ENCODE data around the gene BCAR1. TPM values are rescaled to one million over a fixed set of nuclear protein-coding genes. Genes with fewer than 3 reads are reported as not detected.

The BCAR1 gene
- total RNA-seq, 6 donors from 2014 or later, result 32.9 to 87.2 (median 61.7) TPM

- DNase-seq (no peak), ATAC-seq (ENCODE audit: low FRiP score in 2 of 2) (no peak)
- Histone ChIP-seq H3K27me3 (no peaks in the 10 kb centered on the region), H3K36me3 (peaks cover 4 to 39% (median 21%) of the 10 kb centered on the region in 4 donors), H3K9me3 (no peaks in the 10 kb centered on the region), H3K4me3 (no peak overlapping the region), H3K4me1 (peaks cover 2 to 14% (median 6%) of the 10 kb centered on the region in 4 donors), H3K27ac (no peak overlapping the region)
- TF ChIP-seq POLR2AphosphoS5 (IDR thresholded peaks at IDR 0.05), result no peak
- 87 to 88% methylated on average over 6 of the region's 6 CpGs for WGBS, 2 donors
Observed at GRCh38 chr16:75293772-75294171, 42.3 kb upstream of the BCAR1 start.

- 83 to 93% methylated on average over 4 of the region's 4 CpGs for WGBS, 2 donors
- Histone ChIP-seq H3K36me3 (peaks cover 4 to 33% (median 19%) of the 10 kb centered on the region in 4 donors), H3K9me3 (no peaks in the 10 kb centered on the region), H3K4me1 (peaks cover 8 to 20% (median 12%) of the 10 kb centered on the region in 4 donors), H3K27me3 (no peaks in the 10 kb centered on the region), H3K27ac (no peak overlapping the region), H3K4me3 (no peak overlapping the region)
- ATAC-seq (ENCODE audit: low FRiP score in 2 of 2) (no peak), DNase-seq (no peak)
- TF ChIP-seq POLR2A (IDR thresholded peaks at IDR 0.05) (no peak), POLR2AphosphoS5 (IDR thresholded peaks at IDR 0.05) (no peak), EP300 (IDR thresholded peaks at IDR 0.05) (no peak), CTCF (IDR thresholded peaks at IDR 0.05) (no peak)
Observed at GRCh38 chr16:75293173-75293572, 41.7 kb upstream of the BCAR1 start.

- H3K4me1 ChIP-seq, result peaks cover 13 to 25% (median 17%) of the 10 kb centered on the region in 4 donors
- 86 to 91% methylated on average over 3 of the region's 3 CpGs for WGBS, 2 donors
- H3K27me3 ChIP-seq, result no peaks in the 10 kb centered on the region
- H3K9me3 ChIP-seq, result no peaks in the 10 kb centered on the region
- DNase-seq (no peak), ATAC-seq (ENCODE audit: low FRiP score in 2 of 2) (no peak)
- peaks cover 4 to 32% (median 19%) of the 10 kb centered on the region in 4 donors for H3K36me3 ChIP-seq
- no peak overlapping the region for H3K27ac ChIP-seq
- no peak for TF ChIP-seq EP300 (IDR thresholded peaks at IDR 0.05)
- no peak for TF ChIP-seq POLR2AphosphoS5 (IDR thresholded peaks at IDR 0.05)
- TF ChIP-seq POLR2A (IDR thresholded peaks at IDR 0.05), result no peak
- no peak for TF ChIP-seq CTCF (IDR thresholded peaks at IDR 0.05)
- H3K4me3 ChIP-seq, result no peak overlapping the region
Observed at GRCh38 chr16:75292691-75293090, 41.3 kb upstream of the BCAR1 start.

- ATAC-seq (ENCODE audit: low FRiP score in 2 of 2) (no peak), DNase-seq (no peak)
Observed at GRCh38 chr16:75289189-75289588, 37.8 kb upstream of the BCAR1 start.

GRCh38 chr16:75288596-75289120 lies 37.2 kb upstream of the BCAR1 start:
- TF ChIP-seq EP300 (IDR thresholded peaks at IDR 0.05) (no peak), POLR2A (IDR thresholded peaks at IDR 0.05) (no peak), CTCF (IDR thresholded peaks at IDR 0.05) (no peak), POLR2AphosphoS5 (IDR thresholded peaks at IDR 0.05) (no peak)
- DNase-seq (no peak), ATAC-seq (ENCODE audit: low FRiP score in 2 of 2) (peak in 1 of 2 donors; percentile 50)
- H3K4me3 ChIP-seq, result no peak overlapping the region
- no peaks in the 10 kb centered on the region for H3K27me3 ChIP-seq
- peak overlapping the region; percentile 11 to 77 (median 54) for H3K27ac ChIP-seq
- H3K36me3 ChIP-seq, result peaks cover 4 to 25% (median 14%) of the 10 kb centered on the region in 4 donors
- peaks cover 13 to 22% (median 17%) of the 10 kb centered on the region in 4 donors for H3K4me1 ChIP-seq
- no peaks in the 10 kb centered on the region for H3K9me3 ChIP-seq
- 72 to 83% methylated on average over 10 of the region's 10 CpGs for WGBS, 2 donors

More at GRCh38 chr16:75289189-75289588, 37.8 kb upstream of the BCAR1 start:
- peaks cover 13 to 22% (median 17%) of the 10 kb centered on the region in 4 donors for H3K4me1 ChIP-seq
- peak overlapping the region in 3 of 4 donors; percentile 43 to 77 (median 65) for H3K27ac ChIP-seq
- H3K27me3 ChIP-seq, result no peaks in the 10 kb centered on the region
- no peaks in the 10 kb centered on the region for H3K9me3 ChIP-seq
- no peak overlapping the region for H3K4me3 ChIP-seq
- TF ChIP-seq EP300 (IDR thresholded peaks at IDR 0.05) (peak in 2 of 4 donors; percentile 53 to 75), CTCF (IDR thresholded peaks at IDR 0.05) (no peak), POLR2AphosphoS5 (IDR thresholded peaks at IDR 0.05) (peak in 1 of 2 donors; percentile 77), POLR2A (IDR thresholded peaks at IDR 0.05) (no peak)
- H3K36me3 ChIP-seq, result peaks cover 4 to 28% (median 15%) of the 10 kb centered on the region in 4 donors
